Endothelial cell of hepatic sinusoid (primary cell): ENCODE data around the gene KCNG2.

ENCODE experiments used
- in situ Hi-C: cut with HindIII; loops from 2 replicates; pipeline ENCODE4 v1.10.0; 2017; ENCODE audit warnings: low sequenced_read_pairs

Gene KCNG2

DNA sequence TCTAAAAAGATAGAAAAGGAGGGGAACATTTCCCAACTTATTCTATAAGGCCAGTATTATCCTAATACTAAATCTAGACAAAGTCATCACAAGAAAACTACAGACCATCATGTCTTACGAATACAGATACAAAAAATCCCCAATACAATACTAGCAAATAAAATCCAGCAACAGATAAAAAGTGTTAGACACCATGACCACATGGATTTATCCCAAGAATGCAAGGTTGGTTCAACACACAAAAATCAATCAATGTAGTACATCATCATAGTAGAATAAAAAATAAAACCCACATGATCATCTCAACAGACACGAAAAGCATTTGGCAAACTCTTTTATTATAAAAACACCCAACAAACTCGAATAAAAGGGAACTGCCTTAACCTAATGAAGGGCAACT lies 135.2 kb downstream of the KCNG2 start:
- in situ Hi-C loops: no loop called here

DNA sequence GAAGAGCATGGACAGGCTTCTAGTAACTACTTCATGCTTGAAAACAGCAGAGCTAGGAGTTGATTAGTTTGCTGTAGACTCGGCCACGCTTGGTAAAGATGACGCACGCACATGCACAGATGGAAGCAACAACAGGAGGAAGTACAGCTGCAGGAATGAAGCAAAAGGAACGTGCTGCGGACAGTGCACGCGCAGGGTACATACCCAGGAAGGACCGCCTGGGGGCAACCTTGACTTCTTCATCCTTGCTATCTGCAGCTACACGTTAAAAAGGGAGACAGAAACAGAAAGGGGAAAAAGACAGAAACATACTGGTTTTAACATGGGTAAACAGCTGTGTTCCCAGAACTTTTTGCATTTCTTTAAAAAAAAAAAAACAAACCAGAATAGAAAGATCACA lies 136.0 kb downstream of the KCNG2 start:
- in situ Hi-C loops: no loop called here

DNA sequence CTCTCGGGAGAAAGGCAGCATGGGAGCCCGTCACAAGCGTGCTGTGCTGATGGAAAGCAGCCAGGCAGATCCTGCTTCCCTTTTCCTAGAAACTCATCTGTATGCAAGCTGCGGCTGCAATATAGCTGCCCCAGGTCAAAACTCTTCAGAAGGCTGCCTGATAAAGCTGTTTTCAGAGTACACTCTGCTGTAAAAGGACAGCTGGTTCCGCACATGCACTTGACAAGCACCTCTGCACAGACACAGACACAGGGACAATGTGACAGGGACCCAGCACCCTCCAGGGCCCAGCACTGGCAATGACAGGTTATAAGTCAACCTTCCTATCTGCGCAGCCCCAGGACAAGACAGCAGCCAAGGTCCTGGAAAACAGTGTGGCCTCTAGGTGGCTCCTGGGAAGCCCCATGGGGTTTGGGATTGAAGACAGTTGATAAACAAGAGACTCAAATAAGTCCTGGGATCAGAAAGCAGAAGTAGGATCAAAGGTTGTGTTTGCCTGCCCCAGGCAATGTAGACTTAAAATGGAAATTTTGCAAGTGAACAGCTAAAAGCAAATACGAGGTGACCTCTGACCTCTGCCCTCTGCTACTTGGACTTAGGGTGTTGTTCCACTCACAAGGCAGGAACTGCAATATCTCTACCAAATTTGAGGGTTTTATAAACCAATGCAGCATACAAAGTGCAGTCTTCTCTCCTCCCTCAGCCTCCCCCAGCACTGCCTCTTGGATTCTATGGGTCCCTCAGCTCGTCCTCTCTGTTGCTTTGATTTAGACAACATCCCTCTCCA lies 136.8 kb downstream of the KCNG2 start:
- in situ Hi-C loops: no loop called here

DNA sequence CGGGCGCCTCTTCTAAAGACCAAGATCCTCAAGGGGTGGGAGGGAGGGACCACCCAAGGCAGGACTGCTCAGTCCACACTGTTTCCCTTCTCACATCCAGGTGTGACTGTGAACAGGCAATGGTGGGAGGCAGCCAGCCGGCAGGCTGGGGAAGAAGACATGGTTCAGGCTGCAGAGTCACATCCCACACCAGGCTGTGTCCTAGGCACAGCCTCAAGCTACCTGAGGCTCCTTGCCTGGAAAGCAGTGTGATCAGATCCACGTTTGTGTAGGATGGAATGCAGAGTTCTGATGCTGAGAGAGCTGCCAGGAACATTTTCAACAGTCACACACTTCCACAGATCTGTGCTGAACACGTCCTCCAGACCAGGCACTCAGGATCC lies 137.4 kb downstream of the KCNG2 start:
- in situ Hi-C loops: no loop called here

DNA sequence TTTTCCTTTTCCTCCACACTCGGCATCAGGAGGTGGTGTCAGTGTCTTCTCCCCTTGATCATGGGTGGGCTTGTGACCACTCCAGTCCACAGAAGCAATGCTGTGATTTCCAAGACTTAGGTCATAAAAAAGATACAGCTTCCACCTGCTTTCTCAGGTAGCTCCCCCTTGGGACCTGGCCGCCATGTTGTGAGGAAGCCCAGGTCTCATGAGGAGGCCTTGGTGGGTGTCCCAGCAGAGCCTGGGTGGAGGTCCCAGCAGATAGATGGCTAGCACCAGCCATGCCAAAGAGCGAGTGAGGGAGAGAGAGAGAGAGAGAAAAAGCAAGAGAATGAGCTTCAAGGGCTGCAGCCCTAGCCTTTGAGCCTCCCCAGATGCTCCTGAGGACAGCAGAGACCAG lies 137.8 kb downstream of the KCNG2 start:
- in situ Hi-C loops: no loop called here

DNA sequence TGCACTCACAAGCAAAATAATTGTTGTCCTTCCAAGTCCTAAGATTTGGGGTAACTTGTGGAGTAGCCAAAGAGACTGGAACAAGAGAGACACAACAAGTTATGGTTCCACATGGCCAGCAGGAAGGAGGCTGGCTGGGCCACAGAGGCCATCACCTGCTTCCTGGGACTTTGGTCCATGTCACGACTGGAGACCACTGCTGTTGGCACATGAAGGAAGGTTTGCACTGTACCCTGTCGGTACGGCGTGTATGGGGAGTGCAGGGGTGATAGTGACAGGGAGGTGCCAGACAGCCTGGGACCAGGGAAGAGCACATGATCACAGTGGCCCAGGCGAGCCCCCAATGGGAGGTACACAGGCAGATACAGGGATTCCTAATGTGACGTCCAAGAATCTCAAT lies 138.2 kb downstream of the KCNG2 start:
- in situ Hi-C loops: no loop called here

DNA sequence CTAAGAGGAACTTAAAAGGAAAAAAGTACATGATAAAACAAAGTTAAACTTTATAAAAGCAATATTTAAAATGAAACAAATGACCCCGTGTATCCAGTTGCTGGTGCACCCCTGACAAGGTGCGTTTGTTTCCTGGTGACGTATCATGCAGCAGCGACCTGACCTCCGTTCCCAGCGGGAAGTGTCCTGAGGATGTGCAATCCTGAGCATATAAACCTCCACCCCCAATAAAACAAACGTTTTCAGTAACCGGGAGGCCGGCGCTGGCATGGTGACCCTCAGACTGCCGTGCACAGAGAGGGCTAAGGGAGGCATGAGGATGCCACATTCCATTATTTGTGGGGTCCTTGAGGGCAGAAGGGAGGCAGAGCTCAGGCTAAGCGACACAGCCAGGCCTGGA lies 138.9 kb downstream of the KCNG2 start:
- in situ Hi-C loops: no loop called here

DNA sequence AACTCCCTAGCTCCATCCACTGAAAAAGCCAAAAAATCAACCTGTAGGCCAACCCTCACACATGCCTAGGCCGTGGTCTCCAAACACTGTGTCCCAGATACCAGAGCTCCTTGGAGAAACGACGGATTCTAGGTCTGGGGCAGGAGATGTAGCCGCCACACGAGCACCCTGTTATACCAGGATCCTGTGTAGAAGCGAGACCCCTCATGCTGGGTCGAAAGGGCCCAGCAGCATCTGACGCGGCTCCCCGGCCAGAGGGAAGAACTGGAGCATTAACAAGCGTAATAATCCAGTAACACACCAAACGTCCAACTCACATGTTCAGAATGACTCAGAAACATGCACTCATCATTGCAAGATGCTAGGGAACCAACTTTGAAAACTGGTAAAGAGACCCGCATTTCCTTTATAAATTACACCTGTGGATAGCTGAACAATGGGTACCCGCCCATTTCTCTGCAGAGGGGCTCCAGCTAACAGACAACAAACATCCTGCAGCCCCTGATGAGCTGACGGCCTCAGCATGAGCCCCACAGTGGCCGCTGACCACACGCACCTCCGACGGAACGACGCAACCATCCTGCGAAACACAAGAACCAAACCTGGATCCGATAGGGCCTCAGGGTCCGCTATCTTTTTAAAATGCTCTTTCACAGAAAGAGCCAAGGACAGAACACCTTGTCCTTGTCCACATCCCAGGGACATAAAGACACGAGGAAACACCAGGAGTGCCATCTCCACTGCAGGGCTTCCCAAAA lies 139.5 kb downstream of the KCNG2 start:
- in situ Hi-C loops: no loop called here

DNA sequence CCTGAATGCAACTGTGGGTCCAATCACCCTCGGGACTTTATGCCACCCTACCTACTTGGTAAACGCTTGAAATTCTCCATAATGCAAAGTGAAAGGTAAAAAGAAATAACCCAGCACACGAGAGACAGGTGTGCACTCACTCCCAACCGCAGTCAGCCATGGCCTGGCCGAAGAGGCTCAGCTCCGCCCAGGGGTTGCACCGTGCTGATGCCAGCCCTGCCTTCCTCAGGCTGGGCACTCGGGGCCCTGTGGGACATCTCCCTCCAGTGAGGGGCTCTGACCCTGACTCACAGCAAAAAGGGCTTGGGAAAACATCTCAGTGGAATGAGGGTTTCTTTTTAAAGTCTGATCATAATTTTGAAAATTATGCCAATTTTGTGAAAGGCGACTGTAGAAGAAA lies 140.5 kb downstream of the KCNG2 start:
- in situ Hi-C loops: no loop called here

DNA sequence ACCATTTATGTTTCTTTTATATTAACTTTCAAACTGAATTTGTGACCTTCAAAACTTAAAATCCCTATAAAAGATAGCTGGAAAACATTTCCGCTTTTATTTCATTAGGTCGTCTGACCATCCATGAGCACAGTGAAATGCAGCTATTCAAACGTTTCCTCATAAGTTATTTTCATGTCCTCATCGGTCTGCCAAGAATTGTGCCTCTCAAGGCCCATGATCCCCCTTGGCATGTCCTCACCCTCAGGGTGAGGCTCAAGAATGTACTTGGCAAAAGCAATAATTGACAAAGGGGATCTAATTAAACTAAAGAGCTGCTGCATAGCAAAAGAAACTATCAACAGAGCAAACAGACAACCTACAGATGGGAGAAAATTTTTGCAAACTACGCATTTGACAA lies 141.4 kb downstream of the KCNG2 start:
- in situ Hi-C loops: no loop called here

DNA sequence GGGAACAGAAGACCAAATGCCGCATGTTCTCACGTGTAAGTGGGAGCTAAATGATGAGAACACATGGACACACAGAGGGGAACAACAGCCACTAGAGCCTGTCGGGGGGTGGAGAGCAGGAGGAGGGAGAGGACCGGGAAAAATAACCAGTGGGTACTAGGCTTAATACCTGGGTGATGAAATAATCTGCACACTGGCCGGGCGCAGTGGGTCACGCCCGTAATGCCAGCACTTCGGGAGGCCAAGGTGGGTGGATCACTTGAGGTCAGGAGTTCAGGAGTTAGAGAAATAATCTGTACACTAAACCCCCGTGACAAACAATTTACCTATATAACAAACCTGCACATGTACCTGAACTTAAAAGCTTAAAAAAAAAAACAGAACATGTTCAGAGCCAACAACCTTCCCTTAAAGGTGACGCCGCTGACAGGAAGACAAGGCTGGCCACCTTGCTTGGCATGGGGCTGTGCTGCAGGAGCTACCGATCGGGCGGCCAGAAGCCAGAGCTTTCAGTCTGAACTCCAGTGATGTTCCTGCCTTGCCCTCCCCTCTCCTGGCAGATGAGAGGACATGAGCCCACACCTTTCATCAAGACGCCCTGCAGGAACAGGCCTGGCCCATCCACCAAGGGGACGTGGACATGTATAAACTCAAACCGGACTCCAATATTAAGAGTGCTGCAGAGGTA lies 142.5 kb downstream of the KCNG2 start:
- in situ Hi-C loops: no loop called here

DNA sequence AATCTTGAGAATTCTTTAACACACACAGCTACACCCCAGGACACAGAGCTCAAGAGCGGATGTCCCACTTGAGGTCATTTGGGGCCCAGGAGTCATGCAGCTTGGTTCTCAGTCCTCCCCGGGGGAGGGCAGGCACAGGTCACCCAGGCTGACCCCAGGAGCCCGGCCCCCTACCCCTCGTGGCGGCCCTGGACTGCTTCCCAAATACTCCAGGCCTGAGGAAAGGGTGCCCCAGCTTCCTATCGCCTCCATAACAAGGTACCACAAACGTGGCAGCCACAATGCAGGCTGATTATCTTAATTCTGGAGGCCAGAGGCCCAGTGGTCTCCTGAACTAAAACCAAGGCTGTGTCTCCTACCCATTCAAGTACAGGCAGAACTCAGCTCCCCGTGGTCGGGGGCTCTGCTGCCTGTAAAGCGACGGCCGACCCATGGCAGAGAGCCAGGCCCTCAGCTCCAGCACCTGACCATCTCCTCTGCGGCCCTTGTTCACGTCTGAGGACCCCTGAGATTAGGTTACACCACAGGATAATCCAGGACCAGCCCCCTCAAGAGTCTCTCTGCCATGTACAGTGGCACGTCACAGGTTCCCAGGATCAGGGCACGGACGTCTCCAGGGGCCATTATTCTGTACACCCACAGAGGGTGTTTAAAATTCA lies 143.2 kb downstream of the KCNG2 start:
- in situ Hi-C loops: no loop called here

DNA sequence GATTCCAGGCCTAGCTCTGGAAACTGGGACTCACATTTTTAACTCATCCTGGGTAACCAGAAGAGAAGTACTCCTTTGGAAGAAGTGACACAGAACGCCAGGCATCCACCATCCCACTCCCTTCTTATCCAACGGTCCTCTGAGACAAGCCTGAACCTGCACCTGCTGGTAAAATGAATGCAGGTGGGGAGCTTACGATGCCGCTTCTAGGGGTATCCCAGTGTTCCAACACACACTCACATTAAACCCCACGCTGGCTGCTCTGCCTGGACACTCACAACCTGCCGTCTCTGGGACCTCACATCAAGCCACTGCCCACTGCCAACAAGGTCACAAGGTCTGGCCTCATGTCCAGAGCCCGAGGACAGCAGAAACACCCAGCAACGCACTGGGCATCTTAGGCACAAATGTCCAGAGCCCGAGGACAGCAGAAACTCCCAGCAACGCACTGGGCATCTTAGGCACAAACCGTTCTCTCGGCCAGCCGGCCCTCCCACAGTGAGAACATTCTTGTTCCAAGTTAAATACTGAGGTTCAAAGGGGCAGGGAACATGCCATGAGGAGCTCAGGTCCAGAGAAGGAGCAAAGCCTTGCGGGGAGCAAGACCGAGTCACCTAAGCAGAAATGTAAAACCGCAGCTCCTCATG lies 143.9 kb downstream of the KCNG2 start:
- in situ Hi-C loops: no loop called here

DNA sequence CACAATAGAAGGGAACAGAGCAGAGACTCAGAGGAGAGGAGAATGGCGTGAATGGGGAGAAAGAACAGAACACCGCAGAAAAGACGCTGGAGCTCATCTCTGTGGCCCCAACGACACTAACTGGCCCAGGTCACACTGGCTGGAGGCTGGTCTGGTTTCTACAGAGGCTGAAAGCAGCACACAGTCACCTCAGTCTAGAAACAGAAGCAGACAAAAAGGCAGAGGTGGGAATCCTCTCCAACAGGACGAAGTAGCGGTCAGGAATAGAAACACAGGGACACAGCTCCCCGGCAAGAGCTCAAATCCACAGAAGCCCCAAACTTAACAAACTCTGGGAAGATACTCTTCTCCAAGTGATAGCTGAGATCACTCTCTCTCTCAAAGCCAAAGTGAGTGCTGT lies 144.5 kb downstream of the KCNG2 start:
- in situ Hi-C loops: no loop called here

DNA sequence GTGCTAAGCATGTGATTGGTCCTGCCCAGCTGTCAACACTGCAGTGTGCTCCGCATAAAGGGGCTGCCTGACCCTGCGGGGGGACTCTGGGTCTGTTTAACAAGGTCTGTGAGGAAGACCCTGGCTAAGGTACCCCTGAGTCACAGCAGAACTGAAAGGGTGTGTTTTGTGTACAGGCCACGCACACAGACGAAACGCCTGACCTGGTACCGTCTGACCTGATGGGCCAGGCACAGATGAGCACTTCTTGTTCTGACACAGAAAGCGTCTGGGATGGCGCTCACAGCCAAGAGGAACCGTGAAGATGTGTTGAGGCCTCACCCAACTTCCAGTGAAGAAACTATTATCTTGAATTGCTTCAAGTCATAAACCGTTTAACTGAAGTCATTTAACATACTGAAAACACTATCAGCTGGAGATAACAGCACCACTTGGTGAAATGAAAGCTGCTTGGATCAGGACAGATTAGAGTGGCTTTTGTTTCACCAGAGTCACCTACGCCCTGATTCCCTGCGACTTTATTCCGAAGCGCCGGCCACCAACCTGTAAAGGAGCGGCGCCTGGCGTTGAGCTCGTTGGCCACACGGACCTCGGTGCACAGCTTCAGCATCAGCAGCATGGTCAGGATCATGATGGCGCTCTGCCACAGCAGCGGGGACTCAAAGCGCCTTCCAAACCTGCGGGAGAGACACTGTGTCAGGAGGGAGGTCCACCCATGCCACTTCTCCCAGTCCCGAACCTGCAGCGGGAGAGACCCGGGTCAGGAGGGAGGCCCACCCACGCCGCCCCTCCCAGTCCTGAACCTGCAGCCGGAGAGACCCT lies 145.3 kb downstream of the KCNG2 start:
- in situ Hi-C loops: no loop called here

DNA sequence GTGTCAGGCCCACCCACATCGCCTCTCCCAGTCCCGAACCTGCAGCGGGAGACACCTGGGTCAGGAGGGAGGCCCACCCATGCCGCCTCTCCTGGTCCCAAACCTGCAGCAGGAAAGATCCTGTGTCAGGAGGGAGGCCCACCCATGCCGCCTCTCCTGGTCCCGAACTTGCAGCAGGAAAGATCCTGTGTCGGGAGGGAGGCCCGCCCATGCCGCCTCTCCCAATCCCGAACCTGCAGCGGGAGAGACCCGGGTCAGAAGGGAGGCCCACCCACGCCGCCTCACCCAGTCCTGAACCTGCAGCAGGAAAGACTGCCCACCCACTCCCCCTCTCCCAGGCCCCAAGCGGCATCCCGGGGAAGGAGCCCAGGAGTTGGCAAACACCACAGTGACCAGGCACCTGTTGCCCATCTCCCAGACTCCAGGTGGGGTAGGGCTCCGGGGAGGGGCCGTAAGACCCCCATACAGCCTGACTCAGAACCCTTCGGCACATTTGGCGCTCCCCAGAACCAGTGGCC lies 145.9 kb downstream of the KCNG2 start:
- in situ Hi-C loops: no loop called here

DNA sequence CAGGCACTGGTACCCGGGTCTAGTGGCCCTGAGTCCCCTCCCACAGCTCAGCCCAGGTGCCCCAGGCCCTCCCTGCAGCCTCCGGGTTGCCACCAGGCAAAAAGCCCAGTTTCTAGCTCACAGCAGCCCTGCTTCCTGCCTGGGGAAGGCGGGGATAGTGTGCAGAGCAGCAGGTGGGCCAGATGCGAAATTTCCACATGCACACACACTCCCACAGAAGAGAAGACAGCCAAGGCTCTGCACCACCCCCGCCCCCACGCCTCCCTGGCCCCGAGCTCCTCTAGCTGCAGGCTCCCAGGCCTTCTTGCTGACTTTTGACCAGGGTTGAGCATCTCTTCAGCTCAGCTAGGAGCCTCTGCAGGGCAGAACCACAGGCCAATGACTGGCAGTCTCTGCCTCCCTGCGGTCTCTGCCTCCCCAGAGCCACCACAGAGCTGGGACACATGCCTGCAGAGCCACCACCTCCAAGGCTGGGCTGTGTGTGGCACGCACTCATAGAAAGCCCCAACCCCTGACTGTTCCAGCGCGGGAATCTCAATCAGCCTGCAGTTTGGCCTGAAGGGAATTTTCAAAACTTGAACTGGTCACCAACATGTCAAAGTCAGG lies 146.5 kb downstream of the KCNG2 start:
- in situ Hi-C loops: no loop called here

DNA sequence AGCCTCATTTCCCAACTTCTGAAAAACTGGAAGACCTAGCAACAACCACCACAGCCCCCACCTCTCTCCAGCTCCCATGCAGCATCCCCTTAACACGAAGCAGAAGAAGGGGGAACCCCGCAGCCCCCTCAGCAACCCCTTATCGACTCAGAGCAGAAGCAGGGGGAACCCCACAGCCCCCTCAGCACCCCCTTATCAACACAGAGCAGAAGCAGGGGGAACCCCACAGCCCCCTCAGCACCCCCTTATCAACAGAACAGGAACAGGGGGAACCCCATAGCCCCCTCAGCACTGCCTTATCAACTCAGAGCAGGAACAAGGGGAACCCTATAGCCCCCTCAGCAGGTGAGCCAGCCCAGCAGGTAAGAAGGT lies 147.0 kb downstream of the KCNG2 start:
- in situ Hi-C loops: no loop called here
